B cell (primary cell): ENCODE measurements around the gene CELF4. TPM values are rescaled to one million over a fixed set of nuclear protein-coding genes. Genes with fewer than 3 reads are reported as not detected.

Source experiments
- ATAC-seq: fragments of 200-7000 bp; cut with Tn5 transposase; one replicate; pipeline ENCODE4 v1.10.0; 2021; ENCODE audit warnings: low read depth, mild to moderate bottlenecking, moderate number of reproducible peaks, moderate library complexity
- CTCF ChIA-PET: fragments of 350-600 bp; sonication (Branson Sonifier 250); formaldehyde crosslinking; loops from one replicate; lab custom pipeline; 2021; ENCODE audit warnings: antibody characterized with exemption, inconsistent platforms; lab: Charles Lee
- POLR2A ChIA-PET: fragments of 350-600 bp; sonication (Branson Sonifier 250); formaldehyde crosslinking; loops from one replicate; lab custom pipeline; 2021; ENCODE audit warnings: antibody characterized with exemption; lab: Charles Lee
- DNase-seq: peaks from one replicate; pipeline ENCODE4 v3.0.0; 2013
- H2AFZ ChIP-seq: 2 replicates; pipeline ENCODE4 v1.6.1; 2012; ENCODE audit warnings: mild to moderate bottlenecking, low read depth, low read length; ENCODE audit not compliant: insufficient read depth, poor library complexity, severe bottlenecking
- H3K27ac ChIP-seq, 2 donors: 1 replicate in 1 of 2; 2 replicates in 1 of 2; pipeline ENCODE4 v1.5.1; 2012 to 2013; ENCODE audit warnings: low read length in 2 of 2, mild to moderate bottlenecking in 2 of 2, moderate library complexity in 1 of 2
- H3K27me3 ChIP-seq, 4 experiments: fragments of 200-600 bp in 1 of 4; sonication (generic) in 1 of 4; replicated peaks in 1 of 4; 1 replicate in 2 of 4; 2 replicates in 2 of 4; pipeline versions ENCODE4 v1.6.1 to v1.7.0; 2013 to 2016; ENCODE audit warnings: low read length in 3 of 4, mild to moderate bottlenecking in 2 of 4, mixed read lengths in 1 of 4, moderate library complexity in 1 of 4; ENCODE audit not compliant: insufficient read depth in 4 of 4, control insufficient read depth in 3 of 4; ENCODE audit errors: control extremely low read depth in 1 of 4
- H3K36me3 ChIP-seq, 2 experiments: replicated peaks in 1 of 2; 1 replicate in 1 of 2; 2 replicates in 1 of 2; pipeline versions ENCODE4 v1.6.1 to v1.7.1; 2013; ENCODE audit warnings: low read length in 1 of 2; ENCODE audit not compliant: insufficient read depth in 2 of 2, control insufficient read depth in 1 of 2; ENCODE audit errors: control extremely low read depth in 1 of 2, extremely low read depth in 1 of 2
- H3K4me1 ChIP-seq, 2 donors: fragments of 200-600 bp in 1 of 2; sonication (generic) in 1 of 2; 1 replicate in 1 of 2; 2 replicates in 1 of 2; pipeline versions ENCODE4 v1.5.1 to v1.6.1; 2013 to 2017; ENCODE audit warnings: low read length in 2 of 2; ENCODE audit not compliant: control insufficient read depth in 2 of 2, insufficient read depth in 2 of 2
- H3K4me2 ChIP-seq: replicated peaks from 2 replicates; pipeline ENCODE3; 2012; ENCODE audit warnings: mild to moderate bottlenecking, low read depth, low read length; ENCODE audit not compliant: poor library complexity, severe bottlenecking
- H3K4me3 ChIP-seq, 5 experiments: fragments of 200-600 bp in 1 of 5; sonication (generic) in 1 of 5; 1 replicate in 3 of 5; 2 replicates in 2 of 5; pipeline versions ENCODE4 v1.5.1 to v1.7.0; 2011 to 2016; ENCODE audit warnings: low read length in 4 of 5, mild to moderate bottlenecking in 4 of 5, low read depth in 2 of 5, control low read depth in 1 of 5, moderate library complexity in 1 of 5; ENCODE audit not compliant: insufficient read depth in 1 of 5; ENCODE audit errors: control extremely low read depth in 1 of 5, extremely low read depth in 1 of 5
- H3K79me2 ChIP-seq: fragments of 200-600 bp; sonication (generic); one replicate; pipeline ENCODE4 v1.6.0; 2016; ENCODE audit warnings: low read length; ENCODE audit not compliant: control insufficient read depth, insufficient read depth
- H3K9ac ChIP-seq: fragments of 200-600 bp; sonication (generic); 2 replicates; pipeline ENCODE4 v1.6.1; 2017; ENCODE audit warnings: mild to moderate bottlenecking, low read length, moderate library complexity
- H3K9me3 ChIP-seq, 3 donors: one replicate each; pipeline versions ENCODE4 v1.6.1 to v1.7.1; 2013; ENCODE audit warnings: low read length in 2 of 3; ENCODE audit not compliant: control insufficient read depth in 2 of 3, insufficient read depth in 1 of 3; ENCODE audit errors: control extremely low read depth in 1 of 3
- H4K20me1 ChIP-seq: 2 replicates; pipeline ENCODE4 v1.6.0; 2012; ENCODE audit warnings: mild to moderate bottlenecking, low read length; ENCODE audit not compliant: insufficient read depth, control insufficient read depth, poor library complexity, severe bottlenecking
- H3K27ac Mint-ChIP-seq: one replicate; pipeline ENCODE4 v1.8.0; 2021; ENCODE audit warnings: mixed read lengths
- H3K27me3 Mint-ChIP-seq: one replicate; pipeline ENCODE4 v1.8.0; 2021; ENCODE audit warnings: mixed read lengths
- H3K4me1 Mint-ChIP-seq: one replicate; pipeline ENCODE4 v1.8.0; 2021; ENCODE audit warnings: mixed read lengths
- H3K4me3 Mint-ChIP-seq: one replicate; pipeline ENCODE4 v1.8.0; 2021; ENCODE audit warnings: mixed read lengths
- H3K9me3 Mint-ChIP-seq: one replicate; pipeline ENCODE4 v1.8.0; 2022; ENCODE audit warnings: mixed read lengths; ENCODE audit not compliant: insufficient read depth
- CTCF ChIP-seq: fragments of 200-600 bp; IDR thresholded peaks from one replicate; pipeline ENCODE4 v1.8.0; 2022; ENCODE audit warnings: antibody characterized with exemption, mild to moderate bottlenecking
- EZH2 ChIP-seq: IDR thresholded peaks from 2 replicates; pipeline ENCODE4 v1.6.1; 2012; ENCODE audit warnings: borderline replicate concordance, low read depth, mild to moderate bottlenecking, moderate library complexity, low read length; ENCODE audit not compliant: insufficient read depth, poor library complexity, severe bottlenecking
- WGBS: methylation state at CpG from one replicate; pipeline ENCODE4 v1.1.5; 2013; ENCODE audit warnings: missing lambda C conversion rate; ENCODE audit not compliant: insufficient coverage; 5-methylcytosine and 5-hydroxymethylcytosine counted together
- intact Hi-C: fragments of 100-400 bp; cut with micrococcal nuclease; formaldehyde crosslinking; loops from one replicate; pipeline ENCODE4 v1.10.0; 2022
- polyA plus RNA-seq: library from polyadenylated mRNA; depleted of rRNA; stranded (reverse); fragments of >200 nt; gene quantifications from 2 replicates; pipeline ENCODE4 v1.2.3, GENCODE V29; 2012
- total RNA-seq, 2 donors: library from RNA; stranded (reverse); fragments of 120-200 nt in 1 of 2; gene quantifications; 1 replicate in 1 of 2; 2 replicates in 1 of 2; pipeline versions ENCODE4 v1.2.3 to v1.2.4, GENCODE V29; 2013 to 2022

The CELF4 gene
- total and polyA plus RNA-seq, 2 donors (not counting 1 experiment from before 2014, with no cell fraction given): not detected

GRCh38 chr18:37457753-37458152 is 107.8 kb downstream of the CELF4 start:
- DNase-seq: no peak
- peaks cover 4% of the 10 kb centered on the region for H3K27me3 Mint-ChIP-seq
- H3K27me3 ChIP-seq: no peaks in the 10 kb centered on the region
- H2AFZ ChIP-seq: no peak overlapping the region
- no peaks in the 10 kb centered on the region for H3K4me1 Mint-ChIP-seq
- no peaks in the 10 kb centered on the region for H3K79me2 ChIP-seq
- H3K36me3 ChIP-seq: no peaks in the 10 kb centered on the region
- no peaks in the 10 kb centered on the region for H3K9me3 Mint-ChIP-seq
- intact Hi-C loops: no loop called here
- no peak overlapping the region for H3K4me3 ChIP-seq
- no peak overlapping the region for H3K4me2 ChIP-seq
- no peak overlapping the region for H3K4me3 Mint-ChIP-seq
- CTCF ChIA-PET: no interaction called here
- no peak overlapping the region for H3K27ac ChIP-seq
- H3K9me3 ChIP-seq: no peaks in the 10 kb centered on the region
- no peak for TF ChIP-seq CTCF
- TF ChIP-seq EZH2: no peak
- no peaks in the 10 kb centered on the region for H3K4me1 ChIP-seq
- H3K9ac ChIP-seq: no peak overlapping the region
- POLR2A ChIA-PET: no interaction called here
- ATAC-seq: no peak
- H3K27ac Mint-ChIP-seq: no peak overlapping the region
- 59% methylated on average over 5 of the region's 8 CpGs for WGBS
- H4K20me1 ChIP-seq: no peaks in the 10 kb centered on the region

GRCh38 chr18:37457341-37457740 is 108.3 kb downstream of the CELF4 start:
- Mint-ChIP-seq H3K4me3 (no peak overlapping the region), H3K9me3 (no peaks in the 10 kb centered on the region), H3K4me1 (no peaks in the 10 kb centered on the region), H3K27ac (no peak overlapping the region), H3K27me3 (peaks cover 4% of the 10 kb centered on the region)
- no peak overlapping the region for H3K4me3 ChIP-seq
- ChIA-PET CTCF (no interaction called here), POLR2A (no interaction called here)
- ATAC-seq (no peak), DNase-seq (no peak)
- H2AFZ ChIP-seq: no peak overlapping the region
- H3K9me3 ChIP-seq: no peaks in the 10 kb centered on the region
- TF ChIP-seq CTCF: no peak
- TF ChIP-seq EZH2: no peak
- intact Hi-C loops: no loop called here
- H3K9ac ChIP-seq: no peak overlapping the region
- H3K27me3 ChIP-seq: no peaks in the 10 kb centered on the region
- no peak overlapping the region for H3K27ac ChIP-seq
- no peaks in the 10 kb centered on the region for H3K79me2 ChIP-seq
- H3K36me3 ChIP-seq: no peaks in the 10 kb centered on the region
- no peaks in the 10 kb centered on the region for H3K4me1 ChIP-seq
- H4K20me1 ChIP-seq: no peaks in the 10 kb centered on the region
- WGBS: 86% methylated on average over 2 of the region's 3 CpGs
- no peak overlapping the region for H3K4me2 ChIP-seq
